ENCODE results near the gene SERPINE1. TPM values are rescaled to one million over a fixed set of nuclear protein-coding genes. Genes with fewer than 3 reads are reported as not detected.

SERPINE1 gene
- total and polyA plus RNA-seq, 2 of the 8 experiments (the other 6 are each of a cell fraction or from before 2014, with no cell fraction given), result 3.7 to 5.6 TPM

DNA sequence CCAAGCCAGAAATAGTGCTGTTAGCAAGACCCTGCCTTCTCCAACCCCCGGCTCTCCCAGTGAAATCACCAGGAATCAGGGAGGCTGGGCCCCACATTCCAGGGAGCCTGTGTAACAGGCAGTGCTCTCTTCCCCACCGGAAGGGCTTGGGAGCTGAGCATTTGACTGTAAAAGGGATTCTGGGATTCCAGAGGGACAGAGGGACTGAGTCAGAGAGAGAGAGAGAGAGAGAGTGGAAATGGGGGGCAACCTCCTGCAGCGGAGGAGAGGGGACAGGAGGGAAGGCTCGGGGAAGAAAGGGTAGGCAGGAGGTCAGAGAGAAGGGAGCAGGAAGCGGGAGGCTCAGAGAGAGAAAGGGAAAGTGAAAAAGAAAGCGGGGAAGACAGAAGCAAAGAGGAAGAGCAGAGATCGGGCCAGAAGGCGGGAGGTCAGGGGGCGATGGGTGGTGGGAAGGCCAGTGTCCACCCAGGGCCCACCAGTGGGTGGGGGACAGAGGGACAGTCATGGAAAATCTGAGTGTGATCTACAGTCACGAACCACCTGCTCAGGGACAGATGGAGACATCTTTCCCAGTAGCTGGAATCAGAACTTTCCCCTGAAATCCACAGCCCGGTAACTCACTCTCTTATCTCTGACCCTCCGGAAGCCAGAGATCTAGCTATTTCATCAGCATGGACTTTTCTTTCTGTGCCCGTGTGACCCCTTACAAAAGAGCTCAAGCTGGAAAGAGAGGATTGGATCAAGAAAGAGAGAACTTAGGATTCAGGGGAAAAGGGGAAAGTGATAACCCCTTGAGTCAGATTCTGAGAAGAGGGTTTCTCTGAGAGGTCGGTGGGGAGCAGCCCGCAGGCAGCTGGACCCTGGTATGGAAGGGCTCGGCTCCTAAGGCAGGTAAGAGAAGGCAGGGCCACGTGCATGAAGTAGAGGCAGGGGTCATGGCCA, 4.6 kb upstream of the SERPINE1 start (continued):
- TF ChIP-seq, protein P1, sequence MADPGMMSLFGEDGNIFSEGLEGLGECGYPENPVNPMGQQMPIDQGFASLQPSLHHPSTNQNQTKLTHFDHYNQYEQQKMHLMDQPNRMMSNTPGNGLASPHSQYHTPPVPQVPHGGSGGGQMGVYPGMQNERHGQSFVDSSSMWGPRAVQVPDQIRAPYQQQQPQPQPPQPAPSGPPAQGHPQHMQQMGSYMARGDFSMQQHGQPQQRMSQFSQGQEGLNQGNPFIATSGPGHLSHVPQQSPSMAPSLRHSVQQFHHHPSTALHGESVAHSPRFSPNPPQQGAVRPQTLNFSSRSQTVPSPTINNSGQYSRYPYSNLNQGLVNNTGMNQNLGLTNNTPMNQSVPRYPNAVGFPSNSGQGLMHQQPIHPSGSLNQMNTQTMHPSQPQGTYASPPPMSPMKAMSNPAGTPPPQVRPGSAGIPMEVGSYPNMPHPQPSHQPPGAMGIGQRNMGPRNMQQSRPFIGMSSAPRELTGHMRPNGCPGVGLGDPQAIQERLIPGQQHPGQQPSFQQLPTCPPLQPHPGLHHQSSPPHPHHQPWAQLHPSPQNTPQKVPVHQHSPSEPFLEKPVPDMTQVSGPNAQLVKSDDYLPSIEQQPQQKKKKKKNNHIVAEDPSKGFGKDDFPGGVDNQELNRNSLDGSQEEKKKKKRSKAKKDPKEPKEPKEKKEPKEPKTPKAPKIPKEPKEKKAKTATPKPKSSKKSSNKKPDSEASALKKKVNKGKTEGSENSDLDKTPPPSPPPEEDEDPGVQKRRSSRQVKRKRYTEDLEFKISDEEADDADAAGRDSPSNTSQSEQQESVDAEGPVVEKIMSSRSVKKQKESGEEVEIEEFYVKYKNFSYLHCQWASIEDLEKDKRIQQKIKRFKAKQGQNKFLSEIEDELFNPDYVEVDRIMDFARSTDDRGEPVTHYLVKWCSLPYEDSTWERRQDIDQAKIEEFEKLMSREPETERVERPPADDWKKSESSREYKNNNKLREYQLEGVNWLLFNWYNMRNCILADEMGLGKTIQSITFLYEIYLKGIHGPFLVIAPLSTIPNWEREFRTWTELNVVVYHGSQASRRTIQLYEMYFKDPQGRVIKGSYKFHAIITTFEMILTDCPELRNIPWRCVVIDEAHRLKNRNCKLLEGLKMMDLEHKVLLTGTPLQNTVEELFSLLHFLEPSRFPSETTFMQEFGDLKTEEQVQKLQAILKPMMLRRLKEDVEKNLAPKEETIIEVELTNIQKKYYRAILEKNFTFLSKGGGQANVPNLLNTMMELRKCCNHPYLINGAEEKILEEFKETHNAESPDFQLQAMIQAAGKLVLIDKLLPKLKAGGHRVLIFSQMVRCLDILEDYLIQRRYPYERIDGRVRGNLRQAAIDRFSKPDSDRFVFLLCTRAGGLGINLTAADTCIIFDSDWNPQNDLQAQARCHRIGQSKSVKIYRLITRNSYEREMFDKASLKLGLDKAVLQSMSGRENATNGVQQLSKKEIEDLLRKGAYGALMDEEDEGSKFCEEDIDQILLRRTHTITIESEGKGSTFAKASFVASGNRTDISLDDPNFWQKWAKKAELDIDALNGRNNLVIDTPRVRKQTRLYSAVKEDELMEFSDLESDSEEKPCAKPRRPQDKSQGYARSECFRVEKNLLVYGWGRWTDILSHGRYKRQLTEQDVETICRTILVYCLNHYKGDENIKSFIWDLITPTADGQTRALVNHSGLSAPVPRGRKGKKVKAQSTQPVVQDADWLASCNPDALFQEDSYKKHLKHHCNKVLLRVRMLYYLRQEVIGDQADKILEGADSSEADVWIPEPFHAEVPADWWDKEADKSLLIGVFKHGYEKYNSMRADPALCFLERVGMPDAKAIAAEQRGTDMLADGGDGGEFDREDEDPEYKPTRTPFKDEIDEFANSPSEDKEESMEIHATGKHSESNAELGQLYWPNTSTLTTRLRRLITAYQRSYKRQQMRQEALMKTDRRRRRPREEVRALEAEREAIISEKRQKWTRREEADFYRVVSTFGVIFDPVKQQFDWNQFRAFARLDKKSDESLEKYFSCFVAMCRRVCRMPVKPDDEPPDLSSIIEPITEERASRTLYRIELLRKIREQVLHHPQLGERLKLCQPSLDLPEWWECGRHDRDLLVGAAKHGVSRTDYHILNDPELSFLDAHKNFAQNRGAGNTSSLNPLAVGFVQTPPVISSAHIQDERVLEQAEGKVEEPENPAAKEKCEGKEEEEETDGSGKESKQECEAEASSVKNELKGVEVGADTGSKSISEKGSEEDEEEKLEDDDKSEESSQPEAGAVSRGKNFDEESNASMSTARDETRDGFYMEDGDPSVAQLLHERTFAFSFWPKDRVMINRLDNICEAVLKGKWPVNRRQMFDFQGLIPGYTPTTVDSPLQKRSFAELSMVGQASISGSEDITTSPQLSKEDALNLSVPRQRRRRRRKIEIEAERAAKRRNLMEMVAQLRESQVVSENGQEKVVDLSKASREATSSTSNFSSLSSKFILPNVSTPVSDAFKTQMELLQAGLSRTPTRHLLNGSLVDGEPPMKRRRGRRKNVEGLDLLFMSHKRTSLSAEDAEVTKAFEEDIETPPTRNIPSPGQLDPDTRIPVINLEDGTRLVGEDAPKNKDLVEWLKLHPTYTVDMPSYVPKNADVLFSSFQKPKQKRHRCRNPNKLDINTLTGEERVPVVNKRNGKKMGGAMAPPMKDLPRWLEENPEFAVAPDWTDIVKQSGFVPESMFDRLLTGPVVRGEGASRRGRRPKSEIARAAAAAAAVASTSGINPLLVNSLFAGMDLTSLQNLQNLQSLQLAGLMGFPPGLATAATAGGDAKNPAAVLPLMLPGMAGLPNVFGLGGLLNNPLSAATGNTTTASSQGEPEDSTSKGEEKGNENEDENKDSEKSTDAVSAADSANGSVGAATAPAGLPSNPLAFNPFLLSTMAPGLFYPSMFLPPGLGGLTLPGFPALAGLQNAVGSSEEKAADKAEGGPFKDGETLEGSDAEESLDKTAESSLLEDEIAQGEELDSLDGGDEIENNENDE (IDR thresholded peaks at IDR 0.05; ENCODE audit: insufficient replicate concordance, low read length), result no peak
- TF ChIP-seq, protein P2, sequence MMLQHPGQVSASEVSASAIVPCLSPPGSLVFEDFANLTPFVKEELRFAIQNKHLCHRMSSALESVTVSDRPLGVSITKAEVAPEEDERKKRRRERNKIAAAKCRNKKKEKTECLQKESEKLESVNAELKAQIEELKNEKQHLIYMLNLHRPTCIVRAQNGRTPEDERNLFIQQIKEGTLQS (IDR thresholded peaks at IDR 0.05; ENCODE audit: insufficient read depth, low read depth, low read length), result no peak
- TF ChIP-seq NRF1 (IDR thresholded peaks at IDR 0.05; ENCODE audit: low read depth, low read length), result no peak
- no peak for TF ChIP-seq CREB1 (IDR thresholded peaks at IDR 0.05)
- TF ChIP-seq RBBP5 (IDR thresholded peaks at IDR 0.05; ENCODE audit: borderline replicate concordance, low read depth, low read length), result no peak
- no peak for TF ChIP-seq POLR2AphosphoS5 (IDR thresholded peaks at IDR 0.05; ENCODE audit: low read depth, low read length)
- TF ChIP-seq JUND (IDR thresholded peaks at IDR 0.05; ENCODE audit: low read length), result peak; percentile 73
- TF ChIP-seq TEAD4 (IDR thresholded peaks at IDR 0.05; ENCODE audit: low read depth, low read length), result peak; percentile 91
- TF ChIP-seq CTBP2 (IDR thresholded peaks at IDR 0.05; ENCODE audit: borderline replicate concordance, insufficient read depth, insufficient read length, low read length), result no peak

Data from H1 (cell line).